Esophagus muscularis mucosa (tissue), 3 donors: ENCODE data around the gene ZNF503.

Experiments used
- EP300 ChIP-seq: sonication (generic); formaldehyde crosslinking; IDR thresholded peaks from one replicate; pipeline ENCODE4 v1.6.1; 2017; ENCODE audit warnings: antibody characterized with exemption
- TF ChIP-seq, protein P1 (sequence below), 3 experiments: fragments of 200-600 bp in 2 of 3; fragments of 450-650 bp in 1 of 3; sonication (generic) in 2 of 3; IDR thresholded peaks; one replicate each; pipeline ENCODE4 v1.5.1; 2017 to 2019; ENCODE audit warnings: antibody characterized with exemption in 3 of 3, mild to moderate bottlenecking in 2 of 3, moderate library complexity in 1 of 3

DNA sequence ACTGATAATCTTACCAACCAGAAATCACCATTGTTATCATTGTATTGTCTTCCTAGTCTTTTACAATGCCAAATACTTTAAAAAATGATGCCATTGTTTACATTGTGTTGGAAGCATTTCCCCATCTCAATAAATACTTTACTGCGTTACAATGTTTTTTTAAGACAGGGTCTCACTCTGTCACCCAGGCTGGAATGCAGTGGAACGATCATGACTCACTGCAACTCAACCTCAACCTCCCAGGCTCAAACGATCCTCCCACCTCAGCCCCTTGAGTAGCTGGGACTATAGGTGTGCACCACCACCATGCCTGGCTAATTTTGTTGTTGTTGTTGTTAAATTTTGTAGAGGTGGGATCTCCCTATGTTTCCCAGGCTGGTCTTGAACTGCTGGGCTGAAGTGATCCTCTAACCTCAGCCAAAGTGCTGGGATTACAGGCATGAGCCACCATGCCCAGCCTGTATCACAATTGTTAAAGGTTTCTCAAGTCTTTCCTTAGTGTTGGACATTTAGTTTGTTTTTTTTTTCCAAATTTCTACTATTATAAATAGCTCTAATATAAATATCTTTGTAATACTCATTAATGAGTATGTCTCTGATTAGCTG is 43.3 kb upstream of the ZNF503 start:
- no peak for TF ChIP-seq EP300
- TF ChIP-seq, protein P1, sequence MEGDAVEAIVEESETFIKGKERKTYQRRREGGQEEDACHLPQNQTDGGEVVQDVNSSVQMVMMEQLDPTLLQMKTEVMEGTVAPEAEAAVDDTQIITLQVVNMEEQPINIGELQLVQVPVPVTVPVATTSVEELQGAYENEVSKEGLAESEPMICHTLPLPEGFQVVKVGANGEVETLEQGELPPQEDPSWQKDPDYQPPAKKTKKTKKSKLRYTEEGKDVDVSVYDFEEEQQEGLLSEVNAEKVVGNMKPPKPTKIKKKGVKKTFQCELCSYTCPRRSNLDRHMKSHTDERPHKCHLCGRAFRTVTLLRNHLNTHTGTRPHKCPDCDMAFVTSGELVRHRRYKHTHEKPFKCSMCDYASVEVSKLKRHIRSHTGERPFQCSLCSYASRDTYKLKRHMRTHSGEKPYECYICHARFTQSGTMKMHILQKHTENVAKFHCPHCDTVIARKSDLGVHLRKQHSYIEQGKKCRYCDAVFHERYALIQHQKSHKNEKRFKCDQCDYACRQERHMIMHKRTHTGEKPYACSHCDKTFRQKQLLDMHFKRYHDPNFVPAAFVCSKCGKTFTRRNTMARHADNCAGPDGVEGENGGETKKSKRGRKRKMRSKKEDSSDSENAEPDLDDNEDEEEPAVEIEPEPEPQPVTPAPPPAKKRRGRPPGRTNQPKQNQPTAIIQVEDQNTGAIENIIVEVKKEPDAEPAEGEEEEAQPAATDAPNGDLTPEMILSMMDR (IDR thresholded peaks at IDR 0.05) = no peak
